ENCODE measurements around the gene CDC42BPG.

CDC42BPG gene

GRCh38 chr11:64776875-64777274 lies 67.6 kb downstream of the CDC42BPG start:
- peak overlapping the region; percentile 90 for H3K4me3 ChIP-seq (replicated peaks; ENCODE audit: low read depth, low read length)
- TF ChIP-seq CTCF (IDR thresholded peaks at IDR 0.05; ENCODE audit: low read length, missing control alignments) = no peak
- no peak for DNase-seq (ENCODE audit: low read depth)

GRCh38 chr11:64776425-64776824 lies 68.0 kb downstream of the CDC42BPG start:
- H3K4me3 ChIP-seq (replicated peaks; ENCODE audit: low read depth, low read length) = peak overlapping the region; percentile 90
- DNase-seq (ENCODE audit: low read depth) = no peak
- TF ChIP-seq CTCF (IDR thresholded peaks at IDR 0.05; ENCODE audit: low read length, missing control alignments) = no peak

- TF ChIP-seq CTCF (IDR thresholded peaks at IDR 0.05; ENCODE audit: low read length, missing control alignments) = no peak
- no peak overlapping the region for H3K4me3 ChIP-seq (replicated peaks; ENCODE audit: low read depth, low read length)
- no peak for DNase-seq (ENCODE audit: low read depth)
These were observed 70.3 kb downstream of the CDC42BPG start for GRCh38 chr11:64774144-64774543.
